GM18861 (cell line): ENCODE results near the gene CETN1.

ENCODE experiments used
- ATAC-seq: cut with Tn5 transposase; IDR thresholded peaks from one replicate; pipeline ENCODE4 v1.9.1; 2021; ENCODE audit not compliant: unreplicated experiment

CETN1 gene

GRCh38 chr18:580154-580553 lies at the start of gene CETN1:
TSS of gene CETN1 (plus strand) at chr18:580380. CDS start at chr18:580409, 29 bp downstream.
- ATAC-seq: no peak

GRCh38 chr18:532018-532417 lies 48.2 kb upstream of the CETN1 start:
- ATAC-seq: no peak

DNA sequence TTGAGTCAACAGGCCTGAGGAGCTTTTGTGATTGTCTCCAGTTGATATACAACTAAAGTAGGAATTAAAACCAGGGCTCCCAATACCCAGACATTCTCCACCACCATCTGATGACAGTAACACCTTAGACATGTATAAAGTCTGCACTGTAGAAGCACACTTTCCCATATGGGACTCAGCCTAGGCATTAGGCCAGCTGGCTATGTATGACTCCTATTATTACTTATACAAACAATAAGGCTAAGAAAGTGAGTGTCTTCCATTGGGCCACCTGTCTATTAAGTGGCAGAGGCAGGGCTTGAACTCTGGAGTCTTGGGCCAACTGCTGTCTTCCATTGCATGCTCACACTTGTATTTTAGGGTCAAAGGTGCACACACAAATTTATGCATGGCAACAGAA lies 47.5 kb upstream of the CETN1 start:
- ATAC-seq: no peak

- ATAC-seq: no peak
These were observed 46.1 kb upstream of the CETN1 start for GRCh38 chr18:533995-534601.

DNA sequence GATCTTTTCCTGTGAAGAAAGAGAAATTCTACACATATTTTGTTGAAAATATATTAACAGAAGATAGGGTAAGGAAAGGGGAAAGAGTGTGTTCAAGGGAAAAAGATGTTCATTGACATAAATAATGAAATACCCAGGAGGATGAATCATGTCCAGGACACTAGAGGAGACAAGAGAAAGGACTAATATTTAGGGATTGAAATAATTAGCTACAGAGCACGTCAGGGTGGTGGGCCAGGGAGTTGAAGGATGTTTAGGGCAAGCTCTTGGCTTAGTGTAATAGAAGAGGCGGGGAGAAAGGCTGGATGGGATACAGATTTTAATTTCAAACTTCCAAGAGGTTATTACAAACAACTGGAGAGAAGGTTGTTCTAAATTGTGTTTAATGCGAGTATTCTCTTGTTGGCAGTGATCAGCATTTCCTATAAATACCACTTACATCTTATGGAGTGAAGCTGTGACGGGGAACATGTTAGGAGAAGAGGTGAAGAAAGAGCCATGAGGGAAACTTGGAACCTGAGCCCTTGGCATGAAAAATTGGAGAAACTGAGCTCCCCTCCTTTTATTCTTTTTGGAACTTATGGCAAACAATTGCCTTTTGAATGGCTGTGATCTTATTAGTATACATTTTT lies 36.6 kb upstream of the CETN1 start:
- ATAC-seq: no peak

GRCh38 chr18:549967-550366 lies 30.2 kb upstream of the CETN1 start:
- no peak for ATAC-seq

GRCh38 chr18:551404-552061 lies 28.6 kb upstream of the CETN1 start:
- peak; percentile 96 for ATAC-seq

GRCh38 chr18:555705-556457 lies 24.3 kb upstream of the CETN1 start:
- no peak for ATAC-seq

- no peak for ATAC-seq
These were observed 15.2 kb upstream of the CETN1 start for GRCh38 chr18:564708-565561.

- no peak for ATAC-seq
These were observed 14.6 kb upstream of the CETN1 start for GRCh38 chr18:565562-566061.

GRCh38 chr18:567122-567521 lies 13.1 kb upstream of the CETN1 start:
- ATAC-seq: no peak

- no peak for ATAC-seq
These were observed 11.4 kb upstream of the CETN1 start for GRCh38 chr18:568731-569130.

- no peak for ATAC-seq
These were observed 9.9 kb upstream of the CETN1 start for GRCh38 chr18:570256-570655.

- no peak for ATAC-seq
These were observed 9.5 kb upstream of the CETN1 start for GRCh38 chr18:570697-571096.

DNA sequence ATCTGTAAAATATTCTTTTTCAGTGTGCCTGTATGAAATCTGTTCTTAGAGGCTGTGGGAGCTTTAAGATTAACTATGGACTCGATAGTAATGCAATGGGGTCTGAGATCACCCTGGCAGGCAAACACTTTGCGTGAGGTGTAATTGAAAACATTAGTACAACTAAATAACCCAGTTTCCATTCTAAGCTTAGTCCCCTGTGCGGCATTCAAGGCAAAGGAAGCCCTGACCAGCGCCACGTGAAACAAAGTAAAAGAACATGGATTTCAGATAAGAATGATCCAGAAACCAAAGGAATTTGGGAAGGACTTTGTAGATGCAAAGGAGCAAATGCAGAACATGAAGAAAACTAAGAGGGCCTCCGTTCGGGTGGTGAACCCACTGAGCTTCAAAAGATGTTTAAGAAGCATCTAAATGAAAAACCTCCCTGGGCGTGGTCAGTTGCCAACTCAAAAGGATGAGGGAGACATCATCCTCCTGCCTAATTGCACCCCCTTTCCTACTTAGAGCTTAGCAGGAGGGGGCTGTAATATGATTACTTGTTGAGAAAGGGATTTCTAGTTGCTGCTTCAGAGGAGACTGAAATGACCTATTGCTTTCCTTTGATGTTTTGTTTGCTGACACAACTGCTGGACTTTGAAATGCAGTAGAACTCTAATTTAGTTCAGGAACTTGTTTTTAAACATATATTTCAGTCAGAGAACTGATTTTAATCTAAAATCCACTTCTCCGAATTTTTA lies 7.9 kb upstream of the CETN1 start:
- ATAC-seq: no peak

- ATAC-seq: no peak
These were observed 7.3 kb upstream of the CETN1 start for GRCh38 chr18:572831-573289.

DNA sequence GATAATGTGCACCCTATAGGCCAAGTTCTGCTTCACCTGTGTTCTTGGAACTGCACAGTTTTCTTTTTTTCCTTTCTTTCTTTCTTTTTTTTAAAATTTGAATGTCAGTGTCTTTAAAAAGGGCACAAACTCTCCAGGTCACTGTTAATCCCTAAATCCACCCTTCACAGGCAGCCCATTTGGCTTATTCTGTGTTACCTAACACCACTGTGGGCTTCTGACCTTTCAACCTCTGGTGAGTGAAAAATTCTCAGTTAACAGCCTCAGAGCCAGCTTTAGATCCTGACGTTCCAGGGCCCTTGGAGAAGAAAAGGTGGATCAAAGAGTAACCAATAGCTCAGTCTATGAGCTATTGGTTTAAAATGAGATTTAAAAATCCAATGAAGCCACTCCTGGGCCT lies 6.8 kb upstream of the CETN1 start:
- no peak for ATAC-seq

- no peak for ATAC-seq
These were observed 5.9 kb upstream of the CETN1 start for GRCh38 chr18:574149-574860.
